ENCODE data around the gene E2F4. TPM values are rescaled to one million over a fixed set of nuclear protein-coding genes. Genes with fewer than 3 reads are reported as not detected.

E2F4 gene
- total RNA-seq, 1 experiment from 2014 or later: 109 TPM

DNA sequence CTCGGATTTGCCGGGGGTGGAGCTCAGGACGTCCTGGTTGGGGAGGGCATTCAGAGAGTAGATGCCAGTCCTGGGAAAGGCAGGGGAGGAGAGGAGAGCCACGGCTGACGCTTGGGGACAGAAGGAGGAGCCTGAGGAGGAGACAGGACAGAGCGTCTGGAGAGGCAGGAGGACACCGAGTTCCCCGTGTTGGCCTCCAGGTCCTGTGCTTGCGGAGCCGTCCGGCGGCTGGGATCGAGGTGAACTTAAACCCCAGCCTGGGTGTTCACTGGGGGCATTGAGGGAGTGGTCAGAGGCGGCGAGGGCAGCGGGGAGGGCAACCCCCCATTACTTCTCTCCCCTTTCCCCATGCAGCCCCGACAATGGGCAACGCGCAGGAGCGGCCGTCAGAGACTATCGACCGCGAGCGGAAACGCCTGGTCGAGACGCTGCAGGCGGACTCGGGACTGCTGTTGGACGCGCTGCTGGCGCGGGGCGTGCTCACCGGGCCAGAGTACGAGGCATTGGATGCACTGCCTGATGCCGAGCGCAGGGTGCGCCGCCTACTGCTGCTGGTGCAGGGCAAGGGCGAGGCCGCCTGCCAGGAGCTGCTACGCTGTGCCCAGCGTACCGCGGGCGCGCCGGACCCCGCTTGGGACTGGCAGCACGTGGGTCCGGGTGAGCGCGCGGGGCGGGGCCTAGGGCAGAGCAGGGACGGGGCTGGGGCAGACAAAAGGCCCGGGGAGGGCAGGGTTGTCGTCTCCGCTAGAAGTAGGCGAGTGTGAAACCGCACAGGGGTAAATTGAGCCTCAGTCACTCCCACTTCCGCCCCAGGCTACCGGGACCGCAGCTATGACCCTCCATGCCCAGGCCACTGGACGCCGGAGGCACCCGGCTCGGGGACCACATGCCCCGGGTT is 17.9 kb upstream of the E2F4 start:
- peak; percentile 91 for DNase-seq (ENCODE audit: low read depth)

GRCh38 chr16:67174706-67175231 is 17.2 kb upstream of the E2F4 start:
- no peak for DNase-seq (ENCODE audit: low read depth)

DNA sequence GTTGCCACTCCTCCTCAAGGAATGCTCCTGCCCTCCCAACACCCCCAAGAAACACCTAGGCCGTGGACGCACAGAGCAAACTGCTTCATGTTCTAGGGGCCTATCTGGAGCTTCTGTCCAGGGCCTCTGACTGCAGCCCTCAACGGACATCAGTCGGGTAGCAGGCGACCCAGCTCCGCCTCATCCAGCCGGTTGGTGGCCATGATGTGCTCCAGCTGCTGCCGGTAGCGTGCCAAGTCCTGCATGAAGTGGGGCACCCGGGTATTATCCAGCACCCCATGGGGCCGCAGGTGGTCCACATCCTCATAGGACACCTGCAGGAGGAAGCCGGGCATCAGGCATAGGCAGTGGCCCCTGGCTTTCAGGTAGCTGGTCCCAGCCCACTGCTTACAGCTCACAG is 15.3 kb upstream of the E2F4 start:
- DNase-seq (ENCODE audit: low read depth): no peak

DNA sequence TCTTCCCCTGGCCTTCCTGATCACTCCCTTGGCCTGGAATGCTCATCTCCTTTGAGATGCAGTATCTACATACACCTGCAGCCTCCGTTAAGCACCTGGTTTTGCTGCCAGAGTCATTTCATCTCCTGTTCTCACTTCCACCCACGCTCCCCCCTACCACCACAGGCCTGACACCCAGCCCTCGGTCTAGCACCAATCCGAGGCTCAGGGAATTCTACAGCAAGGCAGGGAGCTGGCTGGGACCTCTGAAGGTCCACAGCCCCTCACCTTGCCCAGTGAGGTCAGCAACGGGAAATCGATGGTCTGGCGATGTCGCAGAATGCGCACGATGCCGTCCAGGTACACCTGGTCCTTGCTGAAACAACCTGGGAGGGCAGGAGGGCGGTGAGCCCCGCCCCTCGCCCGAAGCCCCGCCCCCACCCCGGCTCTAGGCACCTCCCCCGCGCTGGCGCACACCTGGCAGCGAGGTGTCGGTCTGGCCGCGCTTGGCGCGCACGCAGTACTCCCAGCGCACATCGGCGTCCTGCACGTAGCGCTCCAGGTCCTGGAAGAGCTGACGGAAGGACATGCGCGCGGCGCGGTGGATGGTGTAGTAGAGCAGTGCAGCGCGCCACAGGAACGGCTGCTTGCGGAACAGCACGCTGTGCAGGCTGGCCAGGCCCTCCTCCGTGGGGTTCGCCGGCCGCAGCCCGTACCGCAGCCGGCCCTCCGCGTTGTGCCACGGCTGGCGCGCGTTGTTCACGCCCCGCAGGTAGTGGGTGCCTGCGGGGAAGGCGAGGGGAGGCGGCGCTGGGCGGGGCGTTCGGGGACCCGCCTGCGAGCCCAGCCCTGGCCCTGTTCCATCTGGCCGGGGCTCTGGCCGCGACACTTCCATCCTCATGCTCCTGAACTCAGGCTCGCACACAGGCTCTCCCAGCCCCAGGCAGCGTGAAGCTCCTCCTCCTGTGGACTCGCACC is 13.9 kb upstream of the E2F4 start:
- DNase-seq (ENCODE audit: low read depth): peak; percentile 39

GRCh38 chr16:67179421-67180080 is 12.4 kb upstream of the E2F4 start:
- DNase-seq (ENCODE audit: low read depth): no peak

GRCh38 chr16:67180166-67180565 is 11.8 kb upstream of the E2F4 start:
- no peak for DNase-seq (ENCODE audit: low read depth)

DNA sequence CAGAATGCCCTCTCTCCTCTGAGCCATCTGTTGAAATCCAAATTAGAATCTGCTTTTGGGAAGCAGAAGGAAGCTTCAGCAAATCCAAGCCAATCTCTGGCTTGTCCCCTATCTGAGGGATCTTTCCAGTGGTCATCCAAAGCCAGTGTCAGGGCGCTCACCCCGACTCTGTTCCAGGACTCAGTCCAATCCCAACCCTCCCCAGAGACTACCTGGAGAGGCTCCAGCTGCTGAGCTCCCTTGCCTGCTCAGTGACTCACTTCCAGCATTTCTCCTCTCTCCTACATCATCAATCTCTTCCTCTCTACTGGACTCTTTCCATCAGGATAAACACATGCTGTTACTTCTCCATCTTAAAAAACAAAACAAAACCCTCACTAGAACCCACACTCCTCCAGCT is 10.6 kb upstream of the E2F4 start:
- DNase-seq (ENCODE audit: low read depth): peak; percentile 59

DNA sequence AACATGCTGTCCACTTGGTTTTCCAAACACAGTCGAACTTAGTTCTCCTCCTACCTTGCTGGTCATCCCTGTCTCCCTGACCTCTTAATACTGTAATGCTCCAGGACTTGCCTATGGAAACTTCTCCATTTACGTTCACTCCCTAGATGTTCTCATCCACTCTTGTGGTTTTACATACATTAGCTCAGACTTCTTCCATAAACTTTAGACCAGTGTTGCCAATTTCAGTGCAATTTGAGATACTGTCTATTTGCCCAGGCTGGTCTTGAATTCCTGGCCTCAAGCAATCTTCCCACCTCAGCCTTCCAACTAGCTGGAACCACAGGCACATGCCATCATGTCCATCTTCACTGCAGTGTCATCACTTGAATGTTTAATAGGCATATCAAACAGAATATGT is 9.7 kb upstream of the E2F4 start:
- no peak for DNase-seq (ENCODE audit: low read depth)

GRCh38 chr16:67183284-67183626 is 8.7 kb upstream of the E2F4 start:
- no peak for DNase-seq (ENCODE audit: low read depth)

GRCh38 chr16:67183627-67184452 is 8.1 kb upstream of the E2F4 start, which contains the start of gene MATCAP1:
Gene MATCAP1, minus strand, starts transcription at chr16:67183963. Its CDS starts 3,353 bp downstream, at chr16:67180610.
- peak; percentile 96 for DNase-seq (ENCODE audit: low read depth)

- DNase-seq (ENCODE audit: low read depth): peak; percentile 41
These were observed 7.4 kb upstream of the E2F4 start for GRCh38 chr16:67184453-67184994.

DNA sequence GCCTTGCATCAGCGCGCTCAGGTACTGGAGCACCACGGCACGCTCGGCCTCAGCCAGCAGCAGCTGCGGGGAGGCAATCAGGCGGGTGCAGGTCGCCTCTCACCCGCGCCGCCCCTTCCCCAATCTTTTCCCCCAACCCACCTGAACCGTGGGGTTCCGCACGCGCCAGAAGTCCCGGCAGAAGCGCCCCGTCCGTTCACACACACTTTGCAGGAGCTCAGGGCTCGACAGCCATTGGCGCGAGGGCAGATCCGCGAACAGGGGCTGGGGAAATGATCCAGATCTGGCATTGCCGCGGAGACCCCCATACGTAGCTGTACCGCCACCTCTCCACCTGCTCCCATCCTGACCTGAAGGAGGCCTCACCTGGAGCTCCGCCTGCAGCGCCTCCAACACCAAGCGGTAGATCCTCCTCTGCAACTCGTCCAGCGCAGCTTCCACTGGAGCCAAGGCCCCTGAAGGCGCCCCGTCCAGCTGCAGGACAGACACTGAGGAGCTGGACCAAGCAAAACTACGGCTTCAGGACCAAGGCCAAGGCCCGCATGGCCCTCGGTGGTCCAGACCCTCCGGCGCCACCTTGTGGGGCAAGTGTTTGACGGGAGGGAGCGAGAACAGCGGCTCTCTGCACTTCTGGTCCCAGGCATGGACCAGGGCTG is 6.8 kb upstream of the E2F4 start:
- peak; percentile 89 for DNase-seq (ENCODE audit: low read depth)

GRCh38 chr16:67185651-67186134 is 6.3 kb upstream of the E2F4 start:
- no peak for DNase-seq (ENCODE audit: low read depth)

GRCh38 chr16:67186550-67186950 is 5.4 kb upstream of the E2F4 start:
- peak; percentile 40 for DNase-seq (ENCODE audit: low read depth)

DNA sequence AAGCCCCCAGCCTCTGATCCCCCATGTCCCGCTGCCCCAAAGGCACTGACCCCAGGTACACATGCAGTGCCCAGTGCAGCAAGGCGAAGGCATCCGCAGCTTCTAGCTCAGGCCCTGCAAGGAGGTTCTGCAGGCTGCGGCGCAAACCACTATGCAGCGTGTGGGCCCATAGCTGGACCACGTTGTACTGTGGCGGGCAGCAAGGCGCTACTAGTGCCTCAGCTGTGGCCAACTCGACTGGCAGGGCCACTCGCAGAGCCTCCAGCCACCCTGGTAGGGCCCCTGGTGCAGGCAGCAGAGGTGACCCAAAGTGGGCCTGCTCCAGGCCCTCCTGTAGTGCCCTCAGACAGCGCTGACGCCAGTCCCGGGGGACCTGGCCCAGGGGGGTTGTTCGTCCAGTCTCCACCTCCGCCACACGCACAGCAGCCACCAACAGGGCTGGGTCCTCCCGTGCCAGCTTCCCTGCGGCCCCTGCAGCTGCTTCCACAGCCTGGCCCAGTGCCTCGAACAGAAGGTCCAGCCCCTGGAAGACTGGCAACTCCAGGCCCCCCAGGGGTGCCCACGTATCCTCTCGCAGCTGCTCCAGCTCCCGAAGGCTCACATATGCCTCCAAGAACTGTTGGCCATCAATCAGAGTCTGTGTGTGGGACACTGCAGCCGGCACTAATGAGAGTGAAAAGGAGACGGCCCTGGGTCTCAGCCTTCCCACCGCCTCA is 4.6 kb upstream of the E2F4 start:
- no peak for DNase-seq (ENCODE audit: low read depth)

- DNase-seq (ENCODE audit: low read depth): no peak
These were observed 3.6 kb upstream of the E2F4 start for GRCh38 chr16:67188323-67188722.

GRCh38 chr16:67188798-67189197 is 3.2 kb upstream of the E2F4 start:
- no peak for DNase-seq (ENCODE audit: low read depth)

DNA sequence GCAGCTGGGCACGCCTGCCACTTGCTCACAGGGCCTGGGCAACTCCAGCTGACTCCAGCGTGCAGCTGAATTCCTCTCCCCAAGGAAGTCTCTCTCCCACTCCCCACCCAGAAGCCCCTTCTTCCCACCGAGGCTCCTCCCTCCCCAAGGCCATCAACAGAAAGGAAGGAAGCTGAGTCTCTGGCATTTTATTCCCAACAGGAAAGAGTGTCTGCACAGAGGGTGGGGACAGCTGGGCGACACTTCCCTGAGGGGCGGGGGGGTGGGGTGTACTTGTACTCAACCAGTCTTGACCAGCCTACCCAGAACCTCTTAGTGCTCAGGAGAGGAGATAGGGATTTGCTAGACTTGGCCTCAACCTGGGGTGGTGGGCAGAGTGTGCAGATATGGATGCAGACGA is 1.9 kb upstream of the E2F4 start, which contains the start of gene EXOC3L1:
EXOC3L1 (minus strand) TSS at position 96 of the 400 bp plus-strand sequence. CDS start 460 bp downstream, outside the sequence.
- no peak for DNase-seq (ENCODE audit: low read depth)
